Keratinocyte (primary cell): ENCODE results near the gene CACNA1E. TPM values are rescaled to one million over a fixed set of nuclear protein-coding genes. Genes with fewer than 3 reads are reported as not detected.

Source experiments
- DNase-seq: peaks from one replicate; pipeline ENCODE4 v3.0.0-alpha.2; 2011; ENCODE audit warnings: low read depth, missing footprints, low spot score
- FAIRE-seq: peaks from 2 replicates; lab custom pipeline; 2011; peaks lifted over from hg19 to GRCh38; lab: Jason Lieb, UNC
- H2AFZ ChIP-seq: 2 replicates; pipeline ENCODE4 v1.6.0; 2012; ENCODE audit warnings: low read length, control low read depth, inconsistent platforms; ENCODE audit not compliant: control insufficient read depth
- H3K27ac ChIP-seq: 2 replicates; pipeline ENCODE4 v1.5.1; 2011; ENCODE audit warnings: low read length; ENCODE audit not compliant: control insufficient read depth, insufficient read depth
- H3K27me3 ChIP-seq: 3 replicates; pipeline ENCODE4 v1.6.0; 2011; ENCODE audit warnings: low read length; ENCODE audit not compliant: control insufficient read depth, insufficient read depth; ENCODE audit errors: extremely low read depth
- H3K36me3 ChIP-seq, 2 experiments: 2 replicates in 1 of 2; 3 replicates in 1 of 2; pipeline ENCODE4 v1.5.1; 2011; ENCODE audit warnings: low read length in 2 of 2, mild to moderate bottlenecking in 1 of 2; ENCODE audit not compliant: control insufficient read depth in 2 of 2, insufficient read depth in 2 of 2; ENCODE audit errors: extremely low read depth in 1 of 2
- H3K4me1 ChIP-seq: 3 replicates; pipeline ENCODE4 v1.5.1; 2011; ENCODE audit warnings: low read length; ENCODE audit not compliant: control insufficient read depth, insufficient read depth; ENCODE audit errors: extremely low read depth
- H3K4me2 ChIP-seq: 3 replicates; pipeline ENCODE4 v1.6.0; 2011; ENCODE audit warnings: low read depth, low read length; ENCODE audit not compliant: control insufficient read depth, insufficient read depth; ENCODE audit errors: extremely low read depth
- H3K4me3 ChIP-seq, 3 experiments: fragments of 200-600 bp in 1 of 3; sonication (generic) in 1 of 3; 2 replicates in 2 of 3; 3 replicates in 1 of 3; pipeline ENCODE4 v1.5.1; 2011 to 2016; ENCODE audit warnings: low read length in 3 of 3, mild to moderate bottlenecking in 3 of 3, control low read depth in 2 of 3, inconsistent platforms in 1 of 3, low read depth in 1 of 3, mixed read lengths in 1 of 3, mixed run types in 1 of 3, moderate library complexity in 1 of 3; ENCODE audit not compliant: control insufficient read depth in 2 of 3, insufficient read depth in 2 of 3; ENCODE audit errors: extremely low read depth in 1 of 3
- H3K79me2 ChIP-seq: 2 replicates; pipeline ENCODE4 v1.6.0; 2012; ENCODE audit warnings: low read length; ENCODE audit not compliant: control insufficient read depth, insufficient read depth
- H3K9ac ChIP-seq: 3 replicates; pipeline ENCODE4 v1.6.0; 2011; ENCODE audit warnings: low read length; ENCODE audit not compliant: control insufficient read depth, insufficient read depth; ENCODE audit errors: extremely low read depth
- H3K9me1 ChIP-seq: 3 replicates; pipeline ENCODE4 v1.6.0; 2011; ENCODE audit warnings: low read length; ENCODE audit not compliant: control insufficient read depth, insufficient read depth; ENCODE audit errors: extremely low read depth
- H3K9me3 ChIP-seq: 2 replicates; pipeline ENCODE4 v1.5.1; 2012; ENCODE audit warnings: low read depth, low read length; ENCODE audit not compliant: control insufficient read depth
- H4K20me1 ChIP-seq: 3 replicates; pipeline ENCODE4 v1.6.0; 2011; ENCODE audit warnings: low read length; ENCODE audit not compliant: control insufficient read depth, insufficient read depth; ENCODE audit errors: extremely low read depth
- EZH2 ChIP-seq: IDR thresholded peaks from one replicate; pipeline ENCODE4 v1.6.1; 2012; ENCODE audit warnings: inconsistent platforms, mild to moderate bottlenecking, low read length, moderate library complexity
- dilution Hi-C: fragments of 300-500 bp; cut with MboI; formaldehyde crosslinking; loops from one replicate; pipeline ENCODE4 v1.7.0; 2020; ENCODE audit warnings: low sequenced_read_pairs; ENCODE audit not compliant: extremely low pct_ligation_motif_present
- polyA plus RNA-seq, 5 experiments: library from polyadenylated mRNA; depleted of rRNA in 3 of 5; stranded (reverse) in 3 of 5; stranded (forward) in 1 of 5; unstranded in 1 of 5; fragments of >200 nt; gene quantifications; 1 replicate in 1 of 5; 2 replicates in 3 of 5; 3 replicates in 1 of 5; pipeline versions ENCODE4 v1.2.1 to v1.2.3, GENCODE V29; 2011 to 2012; ENCODE audit warnings: missing spikeins in 2 of 5, low read depth in 1 of 5, low replicate concordance in 1 of 5
- TF ChIP-seq, protein P1 (sequence below), 3 experiments: IDR thresholded peaks in 1 of 3; conservative IDR thresholded peaks in 1 of 3; optimal IDR thresholded peaks in 1 of 3; 2 replicates in 2 of 3; 3 replicates in 1 of 3; pipeline versions ENCODE3 to v1.5.1; 2011; ENCODE audit warnings: low read length in 3 of 3, mild to moderate bottlenecking in 3 of 3, moderate library complexity in 2 of 3, control low read depth in 1 of 3, inconsistent platforms in 1 of 3; ENCODE audit not compliant: insufficient read depth in 2 of 3; ENCODE audit errors: extremely low read depth in 1 of 3

CACNA1E gene
- polyA plus RNA-seq, 1 donor (not counting 4 experiments of a cell fraction or from before 2014, with no cell fraction given) = not detected

DNA sequence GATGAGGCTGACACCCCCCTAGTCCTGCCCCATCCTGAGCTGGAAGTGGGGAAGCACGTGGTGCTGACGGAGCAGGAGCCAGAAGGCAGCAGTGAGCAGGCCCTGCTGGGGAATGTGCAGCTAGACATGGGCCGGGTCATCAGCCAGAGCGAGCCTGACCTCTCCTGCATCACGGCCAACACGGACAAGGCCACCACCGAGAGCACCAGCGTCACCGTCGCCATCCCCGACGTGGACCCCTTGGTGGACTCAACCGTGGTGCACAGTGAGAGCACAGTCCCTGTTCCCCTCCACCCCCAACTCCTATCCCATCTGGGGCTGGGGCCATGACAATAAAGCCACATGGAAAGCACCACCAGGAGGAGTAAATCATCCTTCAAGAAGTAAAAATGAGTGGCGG lies 250.2 kb downstream of the CACNA1E start:
- Histone ChIP-seq H4K20me1 (no peaks in the 10 kb centered on the region), H3K9me1 (no peaks in the 10 kb centered on the region), H3K9ac (no peak overlapping the region), H2AFZ (no peak overlapping the region), H3K36me3 (no peaks in the 10 kb centered on the region), H3K79me2 (no peaks in the 10 kb centered on the region), H3K4me1 (no peaks in the 10 kb centered on the region), H3K27ac (no peak overlapping the region), H3K27me3 (no peaks in the 10 kb centered on the region), H3K4me2 (no peak overlapping the region), H3K9me3 (no peaks in the 10 kb centered on the region), H3K4me3 (no peak overlapping the region)
- dilution Hi-C loops = no loop called here
- no peak for DNase-seq
- TF ChIP-seq EZH2 = no peak
- TF ChIP-seq, protein P1, sequence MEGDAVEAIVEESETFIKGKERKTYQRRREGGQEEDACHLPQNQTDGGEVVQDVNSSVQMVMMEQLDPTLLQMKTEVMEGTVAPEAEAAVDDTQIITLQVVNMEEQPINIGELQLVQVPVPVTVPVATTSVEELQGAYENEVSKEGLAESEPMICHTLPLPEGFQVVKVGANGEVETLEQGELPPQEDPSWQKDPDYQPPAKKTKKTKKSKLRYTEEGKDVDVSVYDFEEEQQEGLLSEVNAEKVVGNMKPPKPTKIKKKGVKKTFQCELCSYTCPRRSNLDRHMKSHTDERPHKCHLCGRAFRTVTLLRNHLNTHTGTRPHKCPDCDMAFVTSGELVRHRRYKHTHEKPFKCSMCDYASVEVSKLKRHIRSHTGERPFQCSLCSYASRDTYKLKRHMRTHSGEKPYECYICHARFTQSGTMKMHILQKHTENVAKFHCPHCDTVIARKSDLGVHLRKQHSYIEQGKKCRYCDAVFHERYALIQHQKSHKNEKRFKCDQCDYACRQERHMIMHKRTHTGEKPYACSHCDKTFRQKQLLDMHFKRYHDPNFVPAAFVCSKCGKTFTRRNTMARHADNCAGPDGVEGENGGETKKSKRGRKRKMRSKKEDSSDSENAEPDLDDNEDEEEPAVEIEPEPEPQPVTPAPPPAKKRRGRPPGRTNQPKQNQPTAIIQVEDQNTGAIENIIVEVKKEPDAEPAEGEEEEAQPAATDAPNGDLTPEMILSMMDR (optimal IDR thresholded peaks at IDR 0.05 in 1 of 3, IDR thresholded peaks at IDR 0.05 in 1 of 3, conservative IDR thresholded peaks at IDR 0.05 in 1 of 3; ENCODE audit: extremely low read depth in 1 of 3, insufficient read depth in 2 of 3, low read length in 3 of 3) = no peak
- no peak for FAIRE-seq

DNA sequence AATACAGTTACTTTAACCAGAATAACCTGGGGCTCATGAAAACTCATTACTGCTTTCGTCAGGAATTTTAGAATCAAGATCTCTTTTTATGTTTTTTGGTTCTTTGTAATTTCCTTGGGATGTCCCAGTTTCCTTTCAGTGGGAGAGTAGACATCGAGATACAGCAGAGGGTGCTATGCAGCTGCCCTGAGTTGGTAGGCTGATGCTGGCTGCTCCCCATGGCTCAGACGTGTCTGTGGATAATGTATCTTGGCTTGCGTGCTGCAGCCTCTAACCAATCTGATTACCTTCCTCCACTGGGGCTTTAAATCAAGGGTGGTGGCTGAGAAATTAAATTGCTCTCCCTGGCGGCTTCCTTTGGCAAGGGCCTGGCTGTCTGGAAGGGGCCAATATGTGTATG lies 253.7 kb downstream of the CACNA1E start:
- FAIRE-seq (peak; percentile 34), DNase-seq (peak; percentile 5)
- Histone ChIP-seq H3K9me3 (no peaks in the 10 kb centered on the region), H3K4me3 (no peak overlapping the region), H3K4me1 (no peaks in the 10 kb centered on the region), H3K9ac (no peak overlapping the region), H3K9me1 (no peaks in the 10 kb centered on the region), H3K27me3 (no peaks in the 10 kb centered on the region), H3K79me2 (no peaks in the 10 kb centered on the region), H2AFZ (no peak overlapping the region), H4K20me1 (no peaks in the 10 kb centered on the region), H3K36me3 (no peaks in the 10 kb centered on the region), H3K27ac (no peak overlapping the region), H3K4me2 (no peak overlapping the region)
- dilution Hi-C loops = no loop called here
- TF ChIP-seq, protein P1 (optimal IDR thresholded peaks at IDR 0.05 in 1 of 3, IDR thresholded peaks at IDR 0.05 in 1 of 3, conservative IDR thresholded peaks at IDR 0.05 in 1 of 3; ENCODE audit: extremely low read depth in 1 of 3, insufficient read depth in 2 of 3, low read length in 3 of 3) = peak; percentile 47 to 79 (median 64)
- no peak for TF ChIP-seq EZH2
